GM23338 (cell line): Measurements from ENCODE around the gene GLRB.

Experiments used
- CREB1 ChIP-seq: fragments of 250-450 bp; sonication (Bioruptor Pico); IDR thresholded peaks from 2 replicates; pipeline ENCODE4 v1.5.0; 2020; ENCODE audit warnings: low read depth, mild to moderate bottlenecking, moderate library complexity
- EZH2 ChIP-seq: fragments of 200-600 bp; sonication (generic); IDR thresholded peaks from one replicate; pipeline ENCODE4 v1.8.0; 2017; ENCODE audit warnings: antibody characterized with exemption, mild to moderate bottlenecking, low read depth; ENCODE audit not compliant: unreplicated experiment
- EZH2phosphoT487 ChIP-seq: fragments of 200-600 bp; sonication (generic); IDR thresholded peaks from one replicate; pipeline ENCODE4 v1.8.1; 2018; ENCODE audit warnings: antibody characterized with exemption; ENCODE audit not compliant: unreplicated experiment
- POLR2AphosphoS5 ChIP-seq: IDR thresholded peaks from 2 replicates; pipeline ENCODE4 v1.6.1; 2016; ENCODE audit warnings: antibody characterized with exemption, low read depth
- STAT1 ChIP-seq: IDR thresholded peaks from one replicate; pipeline ENCODE4 v1.6.1; 2016; ENCODE audit warnings: antibody characterized with exemption; ENCODE audit not compliant: unreplicated experiment
- ZNF114 ChIP-seq: fragments of 250-450 bp; sonication (Bioruptor Pico); IDR thresholded peaks from 2 replicates; pipeline ENCODE4 v1.5.0; 2020; ENCODE audit warnings: mild to moderate bottlenecking, moderate library complexity
- TF ChIP-seq, protein P1 (sequence below), 2 experiments: fragments of 200-600 bp in 1 of 2; sonication (generic) in 1 of 2; conservative IDR thresholded peaks; 2 replicates each; pipeline versions ENCODE4 v1.5.1 to v1.6.1; 2016 to 2017; ENCODE audit warnings: antibody characterized with exemption in 2 of 2, low read depth in 2 of 2, mild to moderate bottlenecking in 2 of 2, moderate library complexity in 1 of 2
- TF ChIP-seq, protein P2 (sequence below): IDR thresholded peaks from one replicate; pipeline ENCODE4 v1.6.1; 2018; ENCODE audit warnings: antibody characterized with exemption; ENCODE audit not compliant: unreplicated experiment
- TF ChIP-seq, protein P3 (sequence below): fragments of 250-450 bp; sonication (Bioruptor Pico); IDR thresholded peaks from 2 replicates; pipeline ENCODE4 v1.5.0; 2020; ENCODE audit warnings: mild to moderate bottlenecking, moderate library complexity

DNA sequence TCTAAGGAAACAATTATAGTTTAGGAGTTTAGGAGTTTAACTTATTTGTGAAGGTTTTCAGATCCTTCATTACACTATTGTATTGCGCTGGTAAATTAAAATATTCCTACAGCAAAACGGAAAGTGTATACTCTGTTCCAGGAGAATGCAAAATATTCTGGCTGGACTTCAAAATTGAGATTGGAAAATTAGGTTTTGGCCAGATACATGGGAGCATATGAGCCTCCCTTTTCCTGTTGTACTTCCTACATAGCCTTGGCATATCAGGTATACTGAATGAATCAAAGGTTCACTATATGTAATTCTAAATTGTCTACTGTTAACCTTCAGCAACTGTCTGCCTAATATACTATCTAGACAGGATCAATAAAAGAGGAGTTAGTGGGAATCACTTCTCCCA lies 119.4 kb downstream of the GLRB start:
- TF ChIP-seq, protein P1, sequence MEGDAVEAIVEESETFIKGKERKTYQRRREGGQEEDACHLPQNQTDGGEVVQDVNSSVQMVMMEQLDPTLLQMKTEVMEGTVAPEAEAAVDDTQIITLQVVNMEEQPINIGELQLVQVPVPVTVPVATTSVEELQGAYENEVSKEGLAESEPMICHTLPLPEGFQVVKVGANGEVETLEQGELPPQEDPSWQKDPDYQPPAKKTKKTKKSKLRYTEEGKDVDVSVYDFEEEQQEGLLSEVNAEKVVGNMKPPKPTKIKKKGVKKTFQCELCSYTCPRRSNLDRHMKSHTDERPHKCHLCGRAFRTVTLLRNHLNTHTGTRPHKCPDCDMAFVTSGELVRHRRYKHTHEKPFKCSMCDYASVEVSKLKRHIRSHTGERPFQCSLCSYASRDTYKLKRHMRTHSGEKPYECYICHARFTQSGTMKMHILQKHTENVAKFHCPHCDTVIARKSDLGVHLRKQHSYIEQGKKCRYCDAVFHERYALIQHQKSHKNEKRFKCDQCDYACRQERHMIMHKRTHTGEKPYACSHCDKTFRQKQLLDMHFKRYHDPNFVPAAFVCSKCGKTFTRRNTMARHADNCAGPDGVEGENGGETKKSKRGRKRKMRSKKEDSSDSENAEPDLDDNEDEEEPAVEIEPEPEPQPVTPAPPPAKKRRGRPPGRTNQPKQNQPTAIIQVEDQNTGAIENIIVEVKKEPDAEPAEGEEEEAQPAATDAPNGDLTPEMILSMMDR (conservative IDR thresholded peaks at IDR 0.05; ENCODE audit: low read depth in 2 of 2): no peak
- no peak for TF ChIP-seq EZH2phosphoT487
- no peak for TF ChIP-seq CREB1 (CRISPR knock-in tag)
- TF ChIP-seq POLR2AphosphoS5: no peak
- TF ChIP-seq, protein P2, sequence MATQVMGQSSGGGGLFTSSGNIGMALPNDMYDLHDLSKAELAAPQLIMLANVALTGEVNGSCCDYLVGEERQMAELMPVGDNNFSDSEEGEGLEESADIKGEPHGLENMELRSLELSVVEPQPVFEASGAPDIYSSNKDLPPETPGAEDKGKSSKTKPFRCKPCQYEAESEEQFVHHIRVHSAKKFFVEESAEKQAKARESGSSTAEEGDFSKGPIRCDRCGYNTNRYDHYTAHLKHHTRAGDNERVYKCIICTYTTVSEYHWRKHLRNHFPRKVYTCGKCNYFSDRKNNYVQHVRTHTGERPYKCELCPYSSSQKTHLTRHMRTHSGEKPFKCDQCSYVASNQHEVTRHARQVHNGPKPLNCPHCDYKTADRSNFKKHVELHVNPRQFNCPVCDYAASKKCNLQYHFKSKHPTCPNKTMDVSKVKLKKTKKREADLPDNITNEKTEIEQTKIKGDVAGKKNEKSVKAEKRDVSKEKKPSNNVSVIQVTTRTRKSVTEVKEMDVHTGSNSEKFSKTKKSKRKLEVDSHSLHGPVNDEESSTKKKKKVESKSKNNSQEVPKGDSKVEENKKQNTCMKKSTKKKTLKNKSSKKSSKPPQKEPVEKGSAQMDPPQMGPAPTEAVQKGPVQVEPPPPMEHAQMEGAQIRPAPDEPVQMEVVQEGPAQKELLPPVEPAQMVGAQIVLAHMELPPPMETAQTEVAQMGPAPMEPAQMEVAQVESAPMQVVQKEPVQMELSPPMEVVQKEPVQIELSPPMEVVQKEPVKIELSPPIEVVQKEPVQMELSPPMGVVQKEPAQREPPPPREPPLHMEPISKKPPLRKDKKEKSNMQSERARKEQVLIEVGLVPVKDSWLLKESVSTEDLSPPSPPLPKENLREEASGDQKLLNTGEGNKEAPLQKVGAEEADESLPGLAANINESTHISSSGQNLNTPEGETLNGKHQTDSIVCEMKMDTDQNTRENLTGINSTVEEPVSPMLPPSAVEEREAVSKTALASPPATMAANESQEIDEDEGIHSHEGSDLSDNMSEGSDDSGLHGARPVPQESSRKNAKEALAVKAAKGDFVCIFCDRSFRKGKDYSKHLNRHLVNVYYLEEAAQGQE: no peak
- TF ChIP-seq EZH2: no peak
- no peak for TF ChIP-seq ZNF114 (CRISPR knock-in tag)
- TF ChIP-seq, protein P3, sequence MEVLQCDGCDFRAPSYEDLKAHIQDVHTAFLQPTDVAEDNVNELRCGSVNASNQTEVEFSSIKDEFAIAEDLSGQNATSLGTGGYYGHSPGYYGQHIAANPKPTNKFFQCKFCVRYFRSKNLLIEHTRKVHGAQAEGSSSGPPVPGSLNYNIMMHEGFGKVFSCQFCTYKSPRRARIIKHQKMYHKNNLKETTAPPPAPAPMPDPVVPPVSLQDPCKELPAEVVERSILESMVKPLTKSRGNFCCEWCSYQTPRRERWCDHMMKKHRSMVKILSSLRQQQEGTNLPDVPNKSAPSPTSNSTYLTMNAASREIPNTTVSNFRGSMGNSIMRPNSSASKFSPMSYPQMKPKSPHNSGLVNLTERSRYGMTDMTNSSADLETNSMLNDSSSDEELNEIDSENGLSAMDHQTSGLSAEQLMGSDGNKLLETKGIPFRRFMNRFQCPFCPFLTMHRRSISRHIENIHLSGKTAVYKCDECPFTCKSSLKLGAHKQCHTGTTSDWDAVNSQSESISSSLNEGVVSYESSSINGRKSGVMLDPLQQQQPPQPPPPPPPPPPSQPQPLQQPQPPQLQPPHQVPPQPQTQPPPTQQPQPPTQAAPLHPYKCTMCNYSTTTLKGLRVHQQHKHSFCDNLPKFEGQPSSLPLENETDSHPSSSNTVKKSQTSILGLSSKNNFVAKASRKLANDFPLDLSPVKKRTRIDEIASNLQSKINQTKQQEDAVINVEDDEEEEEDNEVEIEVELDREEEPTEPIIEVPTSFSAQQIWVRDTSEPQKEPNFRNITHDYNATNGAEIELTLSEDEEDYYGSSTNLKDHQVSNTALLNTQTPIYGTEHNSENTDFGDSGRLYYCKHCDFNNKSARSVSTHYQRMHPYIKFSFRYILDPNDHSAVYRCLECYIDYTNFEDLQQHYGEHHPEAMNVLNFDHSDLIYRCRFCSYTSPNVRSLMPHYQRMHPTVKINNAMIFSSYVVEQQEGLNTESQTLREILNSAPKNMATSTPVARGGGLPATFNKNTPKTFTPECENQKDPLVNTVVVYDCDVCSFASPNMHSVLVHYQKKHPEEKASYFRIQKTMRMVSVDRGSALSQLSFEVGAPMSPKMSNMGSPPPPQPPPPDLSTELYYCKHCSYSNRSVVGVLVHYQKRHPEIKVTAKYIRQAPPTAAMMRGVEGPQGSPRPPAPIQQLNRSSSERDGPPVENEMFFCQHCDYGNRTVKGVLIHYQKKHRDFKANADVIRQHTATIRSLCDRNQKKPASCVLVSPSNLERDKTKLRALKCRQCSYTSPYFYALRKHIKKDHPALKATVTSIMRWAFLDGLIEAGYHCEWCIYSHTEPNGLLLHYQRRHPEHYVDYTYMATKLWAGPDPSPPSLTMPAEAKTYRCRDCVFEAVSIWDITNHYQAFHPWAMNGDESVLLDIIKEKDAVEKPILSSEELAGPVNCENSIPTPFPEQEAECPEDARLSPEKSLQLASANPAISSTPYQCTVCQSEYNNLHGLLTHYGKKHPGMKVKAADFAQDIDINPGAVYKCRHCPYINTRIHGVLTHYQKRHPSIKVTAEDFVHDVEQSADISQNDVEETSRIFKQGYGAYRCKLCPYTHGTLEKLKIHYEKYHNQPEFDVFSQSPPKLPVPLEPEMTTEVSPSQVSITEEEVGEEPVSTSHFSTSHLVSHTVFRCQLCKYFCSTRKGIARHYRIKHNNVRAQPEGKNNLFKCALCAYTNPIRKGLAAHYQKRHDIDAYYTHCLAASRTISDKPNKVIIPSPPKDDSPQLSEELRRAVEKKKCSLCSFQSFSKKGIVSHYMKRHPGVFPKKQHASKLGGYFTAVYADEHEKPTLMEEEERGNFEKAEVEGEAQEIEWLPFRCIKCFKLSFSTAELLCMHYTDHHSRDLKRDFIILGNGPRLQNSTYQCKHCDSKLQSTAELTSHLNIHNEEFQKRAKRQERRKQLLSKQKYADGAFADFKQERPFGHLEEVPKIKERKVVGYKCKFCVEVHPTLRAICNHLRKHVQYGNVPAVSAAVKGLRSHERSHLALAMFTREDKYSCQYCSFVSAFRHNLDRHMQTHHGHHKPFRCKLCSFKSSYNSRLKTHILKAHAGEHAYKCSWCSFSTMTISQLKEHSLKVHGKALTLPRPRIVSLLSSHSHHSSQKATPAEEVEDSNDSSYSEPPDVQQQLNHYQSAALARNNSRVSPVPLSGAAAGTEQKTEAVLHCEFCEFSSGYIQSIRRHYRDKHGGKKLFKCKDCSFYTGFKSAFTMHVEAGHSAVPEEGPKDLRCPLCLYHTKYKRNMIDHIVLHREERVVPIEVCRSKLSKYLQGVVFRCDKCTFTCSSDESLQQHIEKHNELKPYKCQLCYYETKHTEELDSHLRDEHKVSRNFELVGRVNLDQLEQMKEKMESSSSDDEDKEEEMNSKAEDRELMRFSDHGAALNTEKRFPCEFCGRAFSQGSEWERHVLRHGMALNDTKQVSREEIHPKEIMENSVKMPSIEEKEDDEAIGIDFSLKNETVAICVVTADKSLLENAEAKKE (CRISPR knock-in tag): no peak
- TF ChIP-seq STAT1: no peak
